GM13977 (cell line): ENCODE measurements around the gene ZNF668.

ENCODE experiments used
- DNase-seq: peaks from one replicate; pipeline ENCODE4 v3.0.0; 2012; ENCODE audit warnings: low spot score
- CTCF ChIP-seq: IDR thresholded peaks from 2 replicates; pipeline ENCODE4 v1.5.1; 2012; ENCODE audit warnings: mild to moderate bottlenecking, control low read depth; ENCODE audit not compliant: insufficient read depth; ENCODE audit errors: extremely low read depth, missing control alignments
- in situ Hi-C: fragments of 300-500 bp; cut with MboI; formaldehyde crosslinking; loops from one replicate; pipeline ENCODE4 v1.12.0; 2022; ENCODE audit warnings: low sequenced_read_pairs, low pct_unique_long_range_greater_than_20kb, mixed read lengths, inconsistent platforms; ENCODE audit not compliant: unreplicated experiment

ZNF668 gene

GRCh38 chr16:31113121-31114120, 39.4 kb upstream of the ZNF668 start:
- TF ChIP-seq CTCF, result no peak
- no peak for DNase-seq
- in situ Hi-C loops, result no loop called here

GRCh38 chr16:31112711-31113110, 38.7 kb upstream of the ZNF668 start:
- in situ Hi-C loops, result no loop called here
- TF ChIP-seq CTCF, result no peak
- DNase-seq, result no peak

- TF ChIP-seq CTCF, result no peak
- in situ Hi-C loops, result no loop called here
- no peak for DNase-seq
Measured at GRCh38 chr16:31111881-31112466, 37.9 kb upstream of the ZNF668 start.

GRCh38 chr16:31110106-31111034, 36.3 kb upstream of the ZNF668 start:
- no peak for DNase-seq
- TF ChIP-seq CTCF, result no peak
- in situ Hi-C loops, result no loop called here

GRCh38 chr16:31109622-31110021, 35.6 kb upstream of the ZNF668 start:
- in situ Hi-C loops, result no loop called here
- DNase-seq, result no peak
- TF ChIP-seq CTCF, result no peak

GRCh38 chr16:31108794-31109558, 34.9 kb upstream of the ZNF668 start:
- no peak for TF ChIP-seq CTCF
- in situ Hi-C loops, result no loop called here
- DNase-seq, result no peak
